Measurements from ENCODE around the gene SPOCK1.
"Not testable (repeated sequence)": the region's sequence is repeated elsewhere in the genome, so short reads cannot be mapped to it uniquely, and the experiment has no call there.

Gene SPOCK1

GRCh38 chr5:137022043-137022442 lies 477.1 kb downstream of the SPOCK1 start:
- DNase-seq (ENCODE audit: low read depth) = no peak

- no peak for DNase-seq (ENCODE audit: low read depth)
These were observed 479.9 kb downstream of the SPOCK1 start for GRCh38 chr5:137019229-137019628.

GRCh38 chr5:137016783-137017324 lies 482.3 kb downstream of the SPOCK1 start:
- DNase-seq (ENCODE audit: low read depth) = no peak

GRCh38 chr5:137015540-137016116 lies 483.5 kb downstream of the SPOCK1 start:
- DNase-seq (ENCODE audit: low read depth) = no peak

- DNase-seq (ENCODE audit: low read depth) = no peak
These were observed 484.4 kb downstream of the SPOCK1 start for GRCh38 chr5:137014731-137015130.

- DNase-seq (ENCODE audit: low read depth) = no peak
These were observed 488.9 kb downstream of the SPOCK1 start for GRCh38 chr5:137010226-137010625.

GRCh38 chr5:137004279-137004678 lies 494.8 kb downstream of the SPOCK1 start:
- no peak for DNase-seq (ENCODE audit: low read depth)

- no peak for DNase-seq (ENCODE audit: low read depth)
These were observed 498.0 kb downstream of the SPOCK1 start for GRCh38 chr5:137001026-137001569.

- DNase-seq (ENCODE audit: low read depth) = no peak
These were observed 499.3 kb downstream of the SPOCK1 start for GRCh38 chr5:136999787-137000186.

GRCh38 chr5:136998854-136999357 lies 500.2 kb downstream of the SPOCK1 start:
- DNase-seq (ENCODE audit: low read depth) = no peak

- DNase-seq (ENCODE audit: low read depth) = no peak
These were observed 505.0 kb downstream of the SPOCK1 start for GRCh38 chr5:136994154-136994553.

GRCh38 chr5:136992796-136993489 lies 506.2 kb downstream of the SPOCK1 start:
- DNase-seq (ENCODE audit: low read depth) = no peak

GRCh38 chr5:136985785-136986475 lies 513.2 kb downstream of the SPOCK1 start:
- no peak for DNase-seq (ENCODE audit: low read depth)

- no peak for DNase-seq (ENCODE audit: low read depth)
These were observed 514.2 kb downstream of the SPOCK1 start for GRCh38 chr5:136984772-136985446.

- DNase-seq (ENCODE audit: low read depth) = no peak
These were observed 517.2 kb downstream of the SPOCK1 start for GRCh38 chr5:136981936-136982335.

GRCh38 chr5:136979131-136979530 lies 520.0 kb downstream of the SPOCK1 start:
- DNase-seq (ENCODE audit: low read depth) = no peak

GRCh38 chr5:136963504-136963903 lies 535.6 kb downstream of the SPOCK1 start:
- no peak for DNase-seq (ENCODE audit: low read depth)

- no peak for DNase-seq (ENCODE audit: low read depth)
These were observed 541.7 kb downstream of the SPOCK1 start for GRCh38 chr5:136957428-136957827.

GRCh38 chr5:136954142-136954541 lies 545.0 kb downstream of the SPOCK1 start:
- not testable (repeated sequence) for DNase-seq (ENCODE audit: low read depth)

- DNase-seq (ENCODE audit: low read depth) = not testable (repeated sequence)
These were observed 545.6 kb downstream of the SPOCK1 start for GRCh38 chr5:136953346-136954069.

GRCh38 chr5:136927571-136927970 lies 571.6 kb downstream of the SPOCK1 start:
- no peak for DNase-seq (ENCODE audit: low read depth)
